Activated CD8-positive, alpha-beta memory T cell treated with anti-CD3 and anti-CD28 coated beads for 36 hours (primary cell): ENCODE measurements around the gene KRTAP5-1. TPM values are rescaled to one million over a fixed set of nuclear protein-coding genes. Genes with fewer than 3 reads are reported as not detected.
"Not testable (repeated sequence)": the region's sequence is repeated elsewhere in the genome, so short reads cannot be mapped to it uniquely, and the experiment has no call there.

Source experiments
- CTCF ChIA-PET: fragments of 350-600 bp; sonication (Branson Sonifier 250); formaldehyde crosslinking; loops from one replicate; lab custom pipeline; 2021; ENCODE audit warnings: antibody characterized with exemption; lab: Charles Lee
- POLR2A ChIA-PET: fragments of 350-600 bp; sonication (Branson Sonifier 250); formaldehyde crosslinking; loops from one replicate; lab custom pipeline; 2021; ENCODE audit warnings: antibody characterized with exemption; lab: Charles Lee
- total RNA-seq, 2 experiments: library from RNA; stranded (reverse); gene quantifications; one replicate each; pipeline ENCODE4 v1.2.3, GENCODE V29; 2021

KRTAP5-1 gene, protein sequence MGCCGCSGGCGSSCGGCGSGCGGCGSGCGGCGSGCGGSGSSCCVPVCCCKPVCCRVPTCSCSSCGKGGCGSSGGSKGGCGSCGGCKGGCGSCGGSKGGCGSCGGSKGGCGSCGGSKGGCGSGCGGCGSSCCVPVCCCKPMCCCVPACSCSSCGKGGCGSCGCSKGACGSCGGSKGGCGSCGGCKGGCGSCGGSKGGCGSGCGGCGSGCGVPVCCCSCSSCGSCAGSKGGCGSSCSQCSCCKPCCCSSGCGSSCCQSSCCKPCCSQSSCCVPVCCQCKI
- not detected for total RNA-seq

- POLR2A ChIA-PET = not testable (repeated sequence)
Observed at GRCh38 chr11:1584661-1585370, at the start of gene KRTAP5-1. Gene KRTAP5-1, minus strand, starts transcription at chr11:1585283. Its CDS starts 34 bp downstream, at chr11:1585249.

GRCh38 chr11:1633864-1634263 is 48.8 kb upstream of the KRTAP5-1 start:
- ChIA-PET POLR2A (no interaction called here), CTCF (interaction anchor here (1.3 kb wide), 1 partner anchor 9 kb away, joined by 4 read pairs; no protein-coding TSS in a partner anchor)

More at GRCh38 chr11:1584661-1585370, at the start of gene KRTAP5-1:
- CTCF ChIA-PET = not testable (repeated sequence)

DNA sequence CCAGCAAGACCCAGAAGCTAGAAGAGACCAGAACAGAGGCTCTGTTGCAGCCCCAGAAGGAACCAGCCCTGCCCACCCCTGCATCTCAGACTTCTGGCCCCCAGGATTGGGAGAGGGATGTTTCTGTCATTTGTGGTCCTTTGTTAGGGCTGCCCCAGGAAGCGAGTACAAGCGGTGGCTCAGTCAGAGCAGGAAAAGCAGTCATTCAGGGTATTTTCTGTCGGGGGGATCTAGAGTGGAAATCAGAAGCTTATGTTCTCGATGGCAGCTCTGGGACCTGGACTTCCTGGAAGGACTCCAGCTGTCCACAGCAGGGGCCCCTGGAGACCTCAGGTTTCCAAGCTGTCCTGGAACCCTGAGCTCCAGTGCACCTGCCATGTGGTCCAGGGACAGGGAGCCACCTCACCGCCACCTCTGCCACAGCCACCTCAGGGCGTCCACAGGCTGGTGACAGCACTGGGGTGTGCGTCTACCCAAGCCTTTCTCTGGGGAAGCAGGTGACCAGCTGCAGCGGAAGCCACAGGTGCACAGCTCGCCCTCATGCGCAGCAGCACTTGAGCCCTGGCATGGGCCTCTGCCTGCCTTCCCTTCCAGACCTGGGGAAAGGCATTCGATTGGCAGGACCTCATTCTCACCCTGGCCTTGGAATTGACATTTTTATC is 47.1 kb upstream of the KRTAP5-1 start:
- ChIA-PET CTCF (interaction anchor here (0.6 to 1.8 kb wide), 3 partner anchors 58 to 1349 kb away, joined by 3 to 6 read pairs (median 6); no protein-coding TSS in a partner anchor), POLR2A (interaction anchor here (0.5 kb wide), 1 partner anchor 370 kb away, joined by 3 read pairs; no protein-coding TSS in a partner anchor)

GRCh38 chr11:1631066-1631568 is 46.0 kb upstream of the KRTAP5-1 start:
- POLR2A ChIA-PET = no interaction called here
- CTCF ChIA-PET = interaction anchor here (1.0 to 1.8 kb wide), 4 partner anchors 15 to 84 kb away, joined by 3 to 6 read pairs (median 4); no protein-coding TSS in a partner anchor

DNA sequence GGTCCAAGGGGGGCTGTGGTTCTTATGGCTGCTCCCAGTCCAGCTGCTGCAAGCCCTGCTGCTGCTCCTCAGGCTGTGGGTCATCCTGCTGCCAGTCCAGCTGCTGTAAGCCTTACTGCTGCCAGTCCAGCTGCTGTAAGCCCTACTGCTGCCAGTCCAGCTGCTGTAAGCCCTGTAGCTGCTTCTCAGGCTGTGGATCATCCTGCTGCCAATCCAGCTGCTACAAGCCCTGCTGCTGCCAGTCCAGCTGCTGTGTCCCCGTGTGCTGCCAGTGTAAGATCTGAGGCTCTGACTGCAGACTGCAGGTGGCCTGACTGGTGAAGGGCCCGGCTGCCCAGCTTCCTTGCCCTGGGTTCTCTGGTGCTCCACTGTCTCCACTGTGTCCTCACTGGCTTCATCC is 45.2 kb upstream of the KRTAP5-1 start:
- ChIA-PET CTCF (interaction anchor here (1.3 kb wide), 1 partner anchor 33 kb away, joined by 3 read pairs; no protein-coding TSS in a partner anchor), POLR2A (no interaction called here)

GRCh38 chr11:1629326-1630185 is 44.5 kb upstream of the KRTAP5-1 start, which contains the start of gene KRTAP5-5:
Gene KRTAP5-5, plus strand, starts transcription at chr11:1629775. Its CDS starts 66 bp downstream, at chr11:1629841.
- CTCF ChIA-PET = interaction anchor here (0.7 to 3.4 kb wide), 3 partner anchors 8 to 203 kb away, joined by 3 to 19 read pairs (median 6); no protein-coding TSS in a partner anchor

DNA sequence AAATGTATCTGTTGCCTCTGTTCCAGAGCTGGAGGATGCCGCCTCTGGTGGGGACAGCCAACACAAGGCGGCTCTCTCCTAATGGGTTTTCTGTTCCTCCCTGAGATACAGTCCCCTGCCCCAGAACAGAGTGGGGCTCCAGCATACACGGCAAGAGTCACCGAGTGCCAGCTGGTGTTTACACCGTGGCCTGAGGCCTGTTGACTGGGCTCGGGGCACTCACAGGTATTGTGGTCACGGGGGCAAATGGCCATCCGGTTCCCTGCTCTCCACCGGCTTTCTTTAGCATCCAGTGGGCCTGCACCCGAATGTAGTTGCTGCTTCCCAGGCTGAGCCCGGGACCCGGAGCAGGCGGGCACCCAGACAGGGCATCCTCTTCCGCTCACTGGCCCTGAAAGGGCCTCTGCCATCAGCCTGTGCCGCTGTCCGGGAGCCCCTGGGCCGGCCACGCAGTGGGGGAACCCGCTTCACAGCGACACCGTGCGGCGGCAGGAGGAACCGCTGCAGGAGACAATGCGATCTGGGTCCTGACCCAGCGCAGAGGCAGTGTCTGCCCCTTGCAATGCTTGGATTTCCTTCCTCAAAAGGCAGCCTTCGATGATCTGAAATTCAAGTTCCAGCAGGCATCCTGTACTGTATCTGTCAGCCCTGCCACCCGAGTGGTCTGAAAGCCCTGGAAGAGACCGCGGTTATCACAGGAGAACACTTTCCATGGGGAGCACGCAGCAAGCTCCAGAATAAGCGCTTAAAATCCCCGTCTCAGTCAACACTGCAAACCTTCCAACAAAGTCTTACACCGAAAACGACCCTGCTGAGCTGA is 43.6 kb upstream of the KRTAP5-1 start:
- ChIA-PET POLR2A (no interaction called here), CTCF (interaction anchor here (0.7 to 3.4 kb wide), 4 partner anchors 9 to 203 kb away, joined by 3 to 19 read pairs (median 4); no protein-coding TSS in a partner anchor)

More at GRCh38 chr11:1629326-1630185, 44.5 kb upstream of the KRTAP5-1 start, which contains the start of gene KRTAP5-5:
- POLR2A ChIA-PET = no interaction called here

- ChIA-PET CTCF (interaction anchor here (1.5 kb wide), 1 partner anchor 213 kb away, joined by 3 read pairs; the partner anchor contains the start of gene TNNI2), POLR2A (no interaction called here)
Observed at GRCh38 chr11:1625541-1625940, 40.5 kb upstream of the KRTAP5-1 start.

- ChIA-PET CTCF (interaction anchor here (1.2 to 1.5 kb wide), 3 partner anchors 9 to 214 kb away, joined by 3 to 4 read pairs (median 4); partner anchors contain the start of gene TNNI2), POLR2A (no interaction called here)
Observed at GRCh38 chr11:1624621-1625020, 39.5 kb upstream of the KRTAP5-1 start.

- CTCF ChIA-PET = interaction anchor here (1.2 to 1.5 kb wide), 2 partner anchors 10 to 77 kb away, joined by 4 read pairs; no protein-coding TSS in a partner anchor
Observed at GRCh38 chr11:1623716-1624115, 38.6 kb upstream of the KRTAP5-1 start.

DNA sequence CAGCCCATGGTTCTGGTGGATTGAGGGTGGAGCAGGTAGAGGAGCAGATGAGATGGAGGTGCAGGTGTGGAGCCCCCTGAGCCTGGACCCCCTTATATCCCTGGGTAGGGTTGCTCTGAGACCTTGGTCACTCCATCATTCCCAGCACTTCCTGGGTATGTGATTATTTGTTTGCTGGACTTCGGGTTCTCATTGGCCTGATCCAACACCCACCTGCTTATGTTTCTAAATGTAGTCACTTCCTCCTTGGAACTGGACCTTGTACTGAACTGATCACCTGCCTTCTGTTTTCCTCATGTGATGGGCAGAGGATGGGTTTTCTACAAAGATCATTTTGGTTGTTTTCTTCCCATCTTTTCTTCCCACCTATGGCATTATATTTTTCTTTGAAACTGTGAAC is 37.0 kb upstream of the KRTAP5-1 start, which contains the start of gene KRTAP5-4:
Gene KRTAP5-4 (minus strand): TSS at position 53 of the 400 bp plus-strand sequence. CDS start 45 bp downstream, at position 8.
- POLR2A ChIA-PET = no interaction called here
- CTCF ChIA-PET = interaction anchor here (0.6 kb wide), 1 partner anchor 47 kb away, joined by 3 read pairs; no protein-coding TSS in a partner anchor

More at GRCh38 chr11:1623716-1624115, 38.6 kb upstream of the KRTAP5-1 start:
- POLR2A ChIA-PET = no interaction called here

- CTCF ChIA-PET = interaction anchor here (1.4 kb wide), 1 partner anchor 74 kb away, joined by 5 read pairs; no protein-coding TSS in a partner anchor
- POLR2A ChIA-PET = no interaction called here
Observed at GRCh38 chr11:1619449-1619848, 34.4 kb upstream of the KRTAP5-1 start.

- CTCF ChIA-PET = interaction anchor here (1.1 kb wide), 1 partner anchor 76 kb away, joined by 3 read pairs; no protein-coding TSS in a partner anchor
- POLR2A ChIA-PET = no interaction called here
Observed at GRCh38 chr11:1618231-1618630, 33.1 kb upstream of the KRTAP5-1 start.

DNA sequence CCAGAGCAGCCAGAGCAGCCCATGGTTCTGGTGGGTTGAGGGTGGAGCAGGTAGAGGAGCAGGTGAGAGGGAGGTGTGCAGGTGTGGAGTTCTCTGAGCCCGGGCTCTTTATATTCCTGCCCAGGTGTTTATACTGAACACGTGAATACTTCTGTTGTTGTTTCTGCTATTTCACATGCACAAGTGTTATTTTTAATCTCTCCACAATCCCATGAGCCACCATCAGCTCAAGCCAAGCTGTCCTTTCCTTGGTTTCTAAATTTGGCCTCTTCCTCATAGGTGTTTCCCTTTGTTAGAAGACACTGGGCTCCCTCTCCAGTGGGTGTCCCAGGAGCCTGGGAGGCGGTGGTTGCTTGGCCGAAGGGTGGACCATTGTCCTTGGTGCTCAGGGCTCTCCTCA is 23.3 kb upstream of the KRTAP5-1 start, which contains the start of gene KRTAP5-3:
Gene KRTAP5-3 (minus strand): TSS at position 101 of the 400 bp plus-strand sequence. CDS start 78 bp downstream, at position 23.
- POLR2A ChIA-PET = no interaction called here
- CTCF ChIA-PET = no interaction called here

GRCh38 chr11:1607901-1608300 is 22.8 kb upstream of the KRTAP5-1 start:
- POLR2A ChIA-PET, CTCF ChIA-PET: not testable (repeated sequence)

DNA sequence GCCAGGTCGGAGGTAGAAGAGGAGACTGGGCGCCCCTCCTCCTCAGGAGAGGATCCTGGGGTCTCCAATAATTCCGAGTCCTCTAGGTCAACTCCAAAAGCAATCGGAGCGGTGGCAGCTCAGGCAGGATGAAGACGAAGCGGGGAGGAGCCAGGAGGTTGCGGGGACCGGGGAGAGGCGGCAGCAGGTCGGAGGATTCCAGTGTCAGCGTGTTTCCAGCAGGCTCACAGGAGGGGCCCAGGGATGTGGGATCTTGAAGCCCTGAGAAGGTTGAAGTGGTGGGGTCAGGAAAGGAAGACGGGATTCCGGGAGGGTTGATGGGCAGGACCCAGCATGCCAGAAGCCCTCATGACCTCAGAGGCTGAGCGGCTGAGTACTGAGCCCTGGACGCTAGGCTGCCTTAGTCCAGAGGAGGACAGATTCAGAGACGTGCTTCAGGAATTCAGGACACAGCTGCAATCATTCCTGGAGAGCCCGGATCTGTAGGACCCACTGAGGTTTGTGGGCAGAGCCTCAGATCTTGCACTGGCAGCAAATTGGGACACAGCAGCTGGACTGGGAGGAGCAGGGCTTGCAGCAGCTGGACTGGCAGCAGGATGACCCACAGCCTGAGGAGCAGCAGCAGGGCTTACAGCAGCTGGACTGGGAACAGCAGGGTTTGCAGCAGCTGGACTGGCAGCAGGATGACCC is 22.2 kb upstream of the KRTAP5-1 start:
- CTCF ChIA-PET, POLR2A ChIA-PET: not testable (repeated sequence)
